Activated CD4-positive, alpha-beta T cell treated with anti-CD3 and anti-CD28 coated beads, Interleukin-2, amount 50 U/mL, for 16 hours (primary cell): ENCODE data around the gene MAP2K2.
A peak's percentile ranks its signal among the peaks of the same experiment; 100 is the strongest.

Experiments used
- DNase-seq: peaks from one replicate; pipeline ENCODE4 v3.0.0-alpha.2; 2020

Gene MAP2K2

DNA sequence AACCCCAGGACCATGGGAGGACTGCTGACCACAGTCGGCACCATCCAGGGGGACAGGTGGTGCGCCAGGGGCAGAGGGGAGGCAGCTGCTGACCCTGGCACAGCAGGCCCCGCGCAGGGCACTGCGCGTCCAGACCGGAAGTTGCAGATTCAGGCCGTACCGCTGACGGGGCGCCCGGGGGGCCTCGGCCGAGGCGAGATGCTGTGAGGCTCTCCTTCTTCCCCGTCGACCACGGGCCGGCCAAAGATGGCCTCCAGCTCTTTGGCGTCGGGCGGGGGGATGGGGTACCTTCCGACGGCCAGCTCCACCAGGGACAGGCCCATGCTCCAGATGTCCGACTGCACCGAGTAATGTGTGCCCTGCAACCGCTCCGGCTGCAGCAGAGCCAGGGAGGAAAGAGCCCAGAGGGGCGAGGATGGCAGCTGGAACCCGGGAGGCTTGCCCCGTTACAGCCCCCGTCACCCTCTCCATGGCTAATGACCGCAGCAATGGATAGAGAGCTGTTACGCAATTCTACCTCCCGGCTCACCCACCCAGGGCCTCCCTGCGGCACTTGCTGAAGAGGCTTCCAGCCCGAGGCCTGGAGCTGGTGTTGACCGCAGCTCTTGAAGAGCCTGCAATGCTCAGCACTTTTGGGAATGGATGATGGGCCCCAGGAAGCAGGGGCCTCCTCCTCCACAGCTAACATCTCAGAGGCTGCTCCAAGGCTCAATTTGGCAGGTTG is 24.7 kb downstream of the MAP2K2 start:
- no peak for DNase-seq

DNA sequence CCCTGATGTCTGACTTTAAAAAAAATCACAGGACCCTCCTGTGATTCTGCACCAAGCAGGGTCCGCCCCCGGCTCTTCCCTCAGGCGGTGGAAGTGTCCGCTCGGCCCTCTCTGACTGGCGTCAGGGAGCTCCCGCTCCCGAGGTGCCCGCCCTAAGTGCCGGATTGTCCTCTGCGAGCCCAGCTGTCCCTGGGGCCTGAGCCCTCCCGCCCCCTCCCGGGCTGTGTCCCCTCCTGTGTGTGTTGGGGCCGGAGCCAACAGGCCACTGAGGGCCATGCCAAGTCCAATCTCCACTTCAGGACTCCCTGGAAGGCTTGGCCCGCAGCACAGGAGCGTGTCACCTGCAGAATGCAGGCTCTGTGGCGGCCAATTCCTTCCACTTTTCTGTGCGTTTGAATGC is 25.4 kb downstream of the MAP2K2 start:
- DNase-seq: no peak

- no peak for DNase-seq
Observed at GRCh38 chr19:4097501-4097900, 26.4 kb downstream of the MAP2K2 start.

DNA sequence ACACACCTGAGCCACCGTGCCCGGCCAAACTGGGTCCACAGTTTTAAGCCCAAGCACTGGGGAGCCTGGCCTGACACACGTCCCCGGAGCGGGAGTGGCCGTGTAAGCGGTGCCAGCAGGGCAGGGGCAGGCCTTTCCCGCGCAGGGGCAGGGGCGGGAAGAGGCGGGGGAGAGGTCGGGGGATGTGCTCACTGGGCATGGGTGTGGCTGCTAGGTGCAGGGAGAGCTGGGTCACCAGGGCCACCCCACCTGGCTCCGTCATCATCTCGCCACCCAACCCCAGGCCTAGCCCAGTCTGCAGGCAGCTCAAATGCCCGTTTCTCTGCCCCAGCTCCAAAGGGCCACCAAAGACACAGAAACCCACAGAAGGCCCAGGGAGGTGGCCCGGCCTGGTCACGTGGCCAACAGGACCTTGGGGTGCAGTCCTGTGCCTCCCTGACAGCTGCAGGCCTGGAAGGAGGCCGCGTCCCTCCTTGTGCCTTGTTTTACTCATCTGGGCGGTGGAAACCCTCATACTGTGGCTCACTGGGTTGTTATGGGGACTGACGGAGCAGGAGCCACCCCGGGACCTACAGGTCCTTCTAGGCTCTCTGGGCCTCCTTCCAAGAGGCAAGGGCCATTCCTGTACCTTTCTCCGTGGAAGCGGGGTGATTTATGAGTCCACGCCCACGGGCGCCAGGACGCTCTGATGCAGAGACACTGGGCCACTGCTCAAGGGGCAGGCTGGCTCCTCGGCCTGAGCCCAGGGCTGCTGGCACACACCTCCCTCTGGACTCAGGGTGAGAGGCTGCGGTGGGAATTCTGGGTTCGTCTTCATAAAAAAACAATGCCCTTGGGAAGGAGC is 27.7 kb downstream of the MAP2K2 start:
- no peak for DNase-seq

GRCh38 chr19:4095488-4095844 is 28.5 kb downstream of the MAP2K2 start:
- no peak for DNase-seq

GRCh38 chr19:4094761-4095487 is 29.0 kb downstream of the MAP2K2 start:
- no peak for DNase-seq

- DNase-seq: no peak
Observed at GRCh38 chr19:4094291-4094690, 29.6 kb downstream of the MAP2K2 start.

DNA sequence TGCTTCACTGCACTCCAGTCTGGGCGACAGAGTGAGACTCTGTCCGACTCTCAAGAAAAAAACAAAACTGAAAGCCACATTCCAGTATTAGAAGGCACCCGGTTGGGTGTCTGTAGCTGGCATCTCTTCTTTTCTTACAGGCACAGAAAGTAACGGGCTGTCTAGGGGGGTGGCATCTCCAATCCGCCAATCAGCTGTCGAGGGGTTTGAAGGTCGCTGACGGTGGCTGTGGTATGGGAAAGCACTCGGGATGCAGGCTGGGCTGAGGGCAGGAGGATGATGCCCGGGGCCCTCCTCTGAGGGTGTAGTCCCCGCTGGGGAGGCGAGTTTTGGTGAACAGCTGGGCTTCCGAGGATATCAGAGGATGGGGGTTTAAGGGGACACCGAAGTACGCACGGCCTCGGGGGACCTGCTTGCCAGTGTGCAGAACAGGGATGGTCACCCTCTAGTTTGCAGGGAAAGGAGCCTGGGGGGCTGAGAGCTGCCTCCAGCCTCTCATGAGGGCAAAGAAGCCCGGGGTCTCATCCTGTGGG is 30.2 kb downstream of the MAP2K2 start:
- no peak for DNase-seq

GRCh38 chr19:4090356-4091220 is 33.3 kb downstream of the MAP2K2 start:
- DNase-seq: no peak

- DNase-seq: no peak
Observed at GRCh38 chr19:4089946-4090345, 34.0 kb downstream of the MAP2K2 start.

- DNase-seq: peak; percentile 68
Observed at GRCh38 chr19:4089400-4089908, 34.5 kb downstream of the MAP2K2 start.

GRCh38 chr19:4088975-4089374 is 34.9 kb downstream of the MAP2K2 start:
- peak; percentile 67 for DNase-seq

DNA sequence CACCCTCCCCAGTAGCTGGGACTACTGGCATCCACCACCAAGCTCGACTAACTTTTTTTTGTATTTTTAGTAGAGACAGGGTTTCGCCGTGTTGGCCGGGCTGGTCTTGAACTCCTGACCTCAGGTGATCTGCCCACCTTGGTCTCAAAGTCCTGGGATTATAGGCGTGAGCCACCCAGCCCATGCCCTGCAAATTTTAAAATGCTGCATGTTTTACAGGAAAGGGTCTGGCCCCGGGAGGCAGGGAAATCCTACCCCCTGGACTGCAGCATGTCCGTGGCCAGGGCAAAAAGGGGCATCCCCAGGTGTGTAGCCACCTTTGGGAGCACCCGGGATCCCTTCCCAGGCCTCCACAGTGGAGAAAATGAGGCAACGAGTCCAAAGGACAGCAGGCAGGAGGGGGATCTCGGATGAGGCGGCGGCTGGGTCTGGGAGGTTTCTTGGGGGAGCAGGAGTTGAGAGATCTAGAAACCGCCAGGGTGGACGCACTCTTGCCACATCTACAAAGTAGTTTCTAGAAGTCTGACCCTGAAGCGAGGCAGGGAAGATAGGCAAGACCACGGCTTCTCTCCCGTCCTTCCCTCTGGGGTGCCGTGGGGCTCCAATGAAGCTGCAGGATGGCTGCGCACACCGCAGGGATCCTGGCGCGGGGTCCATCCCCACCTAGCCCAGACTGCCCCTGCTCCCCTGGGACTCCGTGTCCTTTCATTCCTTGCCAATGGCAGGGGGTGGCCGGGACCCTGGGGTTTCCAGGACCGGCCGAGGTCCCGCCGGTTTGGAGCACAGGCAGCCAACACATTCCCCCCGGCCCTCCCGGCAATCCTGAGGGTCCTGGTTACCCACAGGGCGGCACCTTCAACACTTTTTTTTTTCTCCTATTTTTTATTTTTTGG is 35.9 kb downstream of the MAP2K2 start:
- no peak for DNase-seq

- DNase-seq: no peak
Observed at GRCh38 chr19:4086411-4086867, 37.5 kb downstream of the MAP2K2 start.

DNA sequence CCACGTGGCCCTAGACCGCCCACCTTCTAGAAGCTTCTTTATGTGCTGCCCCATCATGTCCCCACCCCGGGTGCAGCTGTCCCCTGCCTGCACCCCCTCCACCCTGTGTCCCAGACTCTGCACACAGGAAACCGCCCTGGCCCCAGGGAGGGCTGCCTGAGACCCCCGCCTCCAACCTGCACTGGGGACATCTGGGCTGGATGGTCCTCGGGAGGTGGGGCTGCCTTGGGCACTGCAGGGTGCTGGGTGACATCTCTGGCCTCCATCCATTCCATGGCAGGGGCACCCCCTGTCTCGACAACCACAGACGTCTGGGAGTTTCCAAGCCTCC is 39.4 kb downstream of the MAP2K2 start:
- DNase-seq: no peak

DNA sequence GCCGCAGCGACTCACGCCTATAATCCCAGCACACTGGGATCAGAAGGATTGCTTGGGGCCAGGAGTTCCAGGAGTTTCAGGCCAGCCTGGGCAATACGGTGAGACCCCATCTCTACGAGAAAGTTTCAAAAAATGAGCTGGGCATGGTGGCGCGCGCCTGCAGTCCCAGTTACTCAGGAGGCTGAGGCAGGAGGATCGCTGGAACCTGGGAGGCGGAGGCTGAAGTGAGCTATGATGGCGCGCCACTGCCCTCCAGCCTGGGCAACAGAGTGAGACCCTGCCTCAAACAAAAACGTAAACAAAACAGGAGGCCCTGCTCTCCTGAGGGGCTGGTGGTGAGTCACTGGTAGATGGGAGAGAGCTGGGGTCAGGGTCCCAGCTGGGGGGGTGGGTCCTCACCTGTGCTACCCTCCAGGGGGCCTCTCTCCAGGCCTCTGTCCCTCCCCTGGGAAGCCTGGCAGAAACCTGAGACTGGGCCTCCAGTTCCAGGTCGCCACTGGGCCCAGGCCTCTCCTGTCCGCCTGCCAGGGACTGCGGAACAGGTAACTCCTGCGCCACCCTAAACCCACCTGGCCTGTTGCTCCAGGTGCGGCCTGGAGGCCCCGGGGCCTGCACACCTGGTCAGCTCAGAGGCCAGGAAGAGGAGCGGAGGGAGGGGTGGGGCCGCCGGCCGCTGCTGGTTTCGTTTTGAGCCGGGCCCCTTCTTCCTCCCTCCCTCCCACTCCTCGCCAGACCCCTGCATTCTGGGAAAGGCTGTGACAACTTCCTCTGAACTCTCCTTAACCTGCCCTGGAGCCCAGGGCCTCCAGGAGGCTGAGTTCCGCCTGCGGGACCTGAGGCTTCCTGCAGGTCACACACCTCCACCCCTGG is 40.0 kb downstream of the MAP2K2 start:
- peak; percentile 63 for DNase-seq

GRCh38 chr19:4082172-4082571 is 41.8 kb downstream of the MAP2K2 start:
- no peak for DNase-seq

- no peak for DNase-seq
Observed at GRCh38 chr19:4081441-4082129, 42.3 kb downstream of the MAP2K2 start.

DNA sequence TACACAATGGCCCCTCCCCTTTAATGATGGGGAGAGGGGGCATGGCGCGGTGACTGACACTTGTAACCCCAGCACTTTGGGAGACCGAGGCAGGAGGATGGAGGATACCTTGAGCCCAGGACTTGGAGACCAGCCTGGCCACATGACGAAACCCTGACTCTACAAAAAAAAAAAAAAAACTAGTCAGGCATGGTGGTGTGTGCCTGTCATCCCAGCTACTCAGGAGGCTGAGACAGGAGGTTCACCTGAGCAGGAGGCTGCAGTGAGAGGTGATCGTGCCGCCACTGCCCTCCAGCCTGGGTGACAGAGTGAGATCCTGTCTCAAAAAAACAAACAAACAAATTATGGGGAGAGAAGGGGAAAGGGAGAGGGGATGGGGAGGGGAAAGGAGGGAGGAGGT is 43.4 kb downstream of the MAP2K2 start:
- DNase-seq: no peak
